SU-DHL-6 (cell line): ENCODE data around the gene ZNF613.
"Not testable (repeated sequence)": the region's sequence is repeated elsewhere in the genome, so short reads cannot be mapped to it uniquely, and the experiment has no call there.

ENCODE experiments used
- H2AFZ ChIP-seq: fragments of 200-600 bp; sonication (generic); 2 replicates; pipeline ENCODE4 v1.6.1; 2014; ENCODE audit warnings: low read depth, mild to moderate bottlenecking, moderate library complexity, mixed read lengths, antibody characterized with exemption, low read length; ENCODE audit not compliant: severe bottlenecking
- H3F3A ChIP-seq: fragments of 200-600 bp; shearing (Covaris generic); 2 replicates; pipeline ENCODE4 v1.6.0; 2016; ENCODE audit warnings: antibody characterized with exemption, mild to moderate bottlenecking; ENCODE audit not compliant: insufficient read depth
- H3K27ac ChIP-seq: fragments of 200-600 bp; sonication (generic); 2 replicates; pipeline ENCODE4 v1.5.1; 2016; ENCODE audit warnings: low read depth, mild to moderate bottlenecking, low read length, moderate library complexity, mixed read lengths
- H3K27me3 ChIP-seq: fragments of 200-600 bp; sonication (generic), shearing (Covaris generic); 2 replicates; pipeline ENCODE4 v1.6.0; 2014; ENCODE audit warnings: mild to moderate bottlenecking, low read length
- H3K36me3 ChIP-seq: fragments of 200-600 bp; sonication (generic); 2 replicates; pipeline ENCODE4 v1.6.1; 2014; ENCODE audit warnings: mild to moderate bottlenecking, low read length, mixed read lengths
- H3K4me2 ChIP-seq: fragments of 300-600, 200-600 bp; shearing (Covaris generic), sonication (generic); 2 replicates; pipeline ENCODE4 v1.6.0; 2014; ENCODE audit warnings: low read length, low read depth, mild to moderate bottlenecking; ENCODE audit not compliant: poor library complexity, severe bottlenecking
- H3K4me3 ChIP-seq: fragments of 200-600 bp; sonication (generic); 2 replicates; pipeline ENCODE4 v1.5.1; 2014; ENCODE audit warnings: antibody characterized with exemption, low read length, mild to moderate bottlenecking, mixed read lengths; ENCODE audit not compliant: insufficient read depth, poor library complexity, severe bottlenecking
- H3K79me2 ChIP-seq: fragments of 200-600 bp; sonication (generic); 2 replicates; pipeline ENCODE4 v1.6.1; 2014; ENCODE audit warnings: mild to moderate bottlenecking, low read length, moderate library complexity; ENCODE audit not compliant: insufficient read depth
- H3K9ac ChIP-seq: fragments of 200-600 bp; sonication (generic); 2 replicates; pipeline ENCODE4 v1.7.0; 2014; ENCODE audit warnings: mild to moderate bottlenecking, low read length
- H3K9me2 ChIP-seq: fragments of 200-600 bp; sonication (generic); replicated peaks from 2 replicates; pipeline ENCODE4 v1.6.1; 2014; ENCODE audit warnings: low read length; ENCODE audit not compliant: insufficient read depth
- H3K9me3 ChIP-seq: fragments of 200-600 bp; sonication (generic); 2 replicates; pipeline ENCODE4 v1.6.1; 2014; ENCODE audit warnings: low read length, mixed read lengths; ENCODE audit not compliant: insufficient read depth
- H4K20me1 ChIP-seq: fragments of 200-600 bp; sonication (generic); 2 replicates; pipeline ENCODE4 v1.6.1; 2014; ENCODE audit warnings: low read depth, mild to moderate bottlenecking, antibody characterized with exemption, low read length, moderate library complexity, mixed read lengths
- CTCF ChIP-seq: fragments of 200-600 bp; sonication (generic); IDR thresholded peaks from one replicate; pipeline ENCODE4 v1.5.1; 2017; ENCODE audit warnings: antibody characterized with exemption, mild to moderate bottlenecking, low read length, moderate library complexity; ENCODE audit not compliant: insufficient read depth, poor library complexity, severe bottlenecking
- EZH2phosphoT487 ChIP-seq: fragments of 200-600 bp; sonication (generic), shearing (Covaris generic); conservative IDR thresholded peaks from 2 replicates; pipeline ENCODE4 v1.6.1; 2018; ENCODE audit warnings: mild to moderate bottlenecking, antibody characterized with exemption, low read length, moderate library complexity, mixed read lengths

Gene ZNF613

DNA sequence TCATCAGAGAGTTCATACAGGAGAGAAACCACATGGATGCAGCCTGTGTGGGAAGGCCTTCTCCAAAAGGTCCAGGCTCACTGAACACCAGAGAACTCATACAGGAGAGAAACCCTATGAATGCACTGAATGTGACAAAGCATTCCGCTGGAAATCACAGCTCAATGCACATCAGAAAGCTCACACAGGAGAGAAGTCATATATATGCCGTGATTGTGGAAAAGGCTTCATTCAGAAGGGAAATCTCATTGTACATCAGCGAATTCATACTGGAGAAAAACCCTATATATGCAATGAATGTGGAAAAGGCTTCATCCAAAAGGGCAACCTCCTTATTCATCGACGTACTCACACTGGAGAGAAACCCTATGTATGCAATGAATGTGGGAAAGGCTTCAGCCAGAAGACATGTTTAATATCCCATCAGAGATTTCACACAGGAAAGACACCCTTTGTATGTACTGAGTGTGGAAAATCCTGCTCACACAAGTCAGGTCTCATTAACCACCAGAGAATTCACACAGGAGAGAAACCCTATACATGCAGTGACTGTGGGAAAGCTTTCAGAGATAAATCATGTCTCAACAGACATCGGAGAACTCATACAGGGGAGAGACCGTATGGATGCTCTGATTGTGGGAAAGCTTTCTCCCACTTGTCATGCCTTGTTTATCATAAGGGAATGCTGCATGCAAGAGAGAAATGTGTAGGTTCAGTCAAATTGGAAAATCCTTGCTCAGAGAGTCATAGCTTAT, 17.7 kb downstream of the ZNF613 start:
- H3K9me2 ChIP-seq, result no peaks in the 10 kb centered on the region
- no peaks in the 10 kb centered on the region for H3K27me3 ChIP-seq
- H3F3A ChIP-seq, result no peaks in the 10 kb centered on the region
- H3K79me2 ChIP-seq, result no peaks in the 10 kb centered on the region
- H3K4me3 ChIP-seq, result no peak overlapping the region
- no peaks in the 10 kb centered on the region for H3K36me3 ChIP-seq
- no peak overlapping the region for H2AFZ ChIP-seq
- H4K20me1 ChIP-seq, result no peaks in the 10 kb centered on the region
- no peak overlapping the region for H3K9ac ChIP-seq
- no peak overlapping the region for H3K27ac ChIP-seq
- TF ChIP-seq CTCF, result no peak
- peaks cover 35% of the 10 kb centered on the region; the same call in 1 of the 2 replicates for H3K9me3 ChIP-seq
- no peak overlapping the region for H3K4me2 ChIP-seq

GRCh38 chr19:51946602-51947001, 19.3 kb downstream of the ZNF613 start:
- no peak overlapping the region for H3K4me2 ChIP-seq
- no peak overlapping the region for H2AFZ ChIP-seq
- TF ChIP-seq EZH2phosphoT487 (no peak), CTCF (no peak)
- H3K27ac ChIP-seq, result no peak overlapping the region
- no peaks in the 10 kb centered on the region for H4K20me1 ChIP-seq
- H3K36me3 ChIP-seq, result no peaks in the 10 kb centered on the region
- H3K4me3 ChIP-seq, result no peak overlapping the region
- H3K9ac ChIP-seq, result no peak overlapping the region
- no peaks in the 10 kb centered on the region for H3K79me2 ChIP-seq
- no peaks in the 10 kb centered on the region for H3F3A ChIP-seq
- no peaks in the 10 kb centered on the region for H3K9me2 ChIP-seq
- no peaks in the 10 kb centered on the region for H3K27me3 ChIP-seq
- peaks cover 33% of the 10 kb centered on the region; the same call in 1 of the 2 replicates for H3K9me3 ChIP-seq

- no peak overlapping the region for H3K4me3 ChIP-seq
- no peaks in the 10 kb centered on the region for H3K27me3 ChIP-seq
- H3K27ac ChIP-seq, result no peak overlapping the region
- no peaks in the 10 kb centered on the region for H3F3A ChIP-seq
- H3K9me3 ChIP-seq, result peaks cover 21% of the 10 kb centered on the region; the same call in 1 of the 2 replicates
- no peak overlapping the region for H3K9ac ChIP-seq
- no peak overlapping the region for H3K4me2 ChIP-seq
- no peak overlapping the region for H2AFZ ChIP-seq
- H4K20me1 ChIP-seq, result no peaks in the 10 kb centered on the region
- H3K79me2 ChIP-seq, result no peaks in the 10 kb centered on the region
- no peaks in the 10 kb centered on the region for H3K9me2 ChIP-seq
- H3K36me3 ChIP-seq, result no peaks in the 10 kb centered on the region
- TF ChIP-seq CTCF (no peak), EZH2phosphoT487 (no peak)
Observed at GRCh38 chr19:51948975-51949374, 21.7 kb downstream of the ZNF613 start.

- H3K9me2 ChIP-seq, H4K20me1 ChIP-seq, H3K4me3 ChIP-seq, H3F3A ChIP-seq, H3K79me2 ChIP-seq, H3K27ac ChIP-seq, H2AFZ ChIP-seq, H3K27me3 ChIP-seq, H3K4me2 ChIP-seq, H3K36me3 ChIP-seq, H3K9me3 ChIP-seq, H3K9ac ChIP-seq: not testable (repeated sequence)
Observed at GRCh38 chr19:51957846-51958245, 30.6 kb downstream of the ZNF613 start.
